ENCODE measurements around the gene PLXNA2. TPM values are rescaled to one million over a fixed set of nuclear protein-coding genes. Genes with fewer than 3 reads are reported as not detected.

PLXNA2 gene
- total RNA-seq, 1 experiment from 2014 or later, result 0.89 TPM

DNA sequence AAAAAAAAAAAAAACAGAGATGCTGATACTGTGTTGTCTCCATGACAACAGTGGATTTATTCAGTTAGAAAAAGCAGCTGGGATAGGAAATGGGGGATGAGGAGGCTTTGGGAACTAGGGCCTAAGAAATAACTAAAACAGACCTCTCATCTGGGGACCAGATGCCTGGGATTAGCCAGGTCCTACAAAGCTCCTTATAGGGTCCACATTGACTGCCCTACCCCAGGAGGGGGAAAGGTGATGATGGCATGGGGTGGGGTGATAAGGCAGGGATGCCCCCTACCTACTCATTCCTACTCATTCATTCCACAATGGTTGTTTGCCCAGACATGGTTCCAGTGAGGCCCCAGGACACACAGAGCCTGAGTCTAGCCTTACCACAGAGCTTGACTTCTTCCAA, 131.2 kb downstream of the PLXNA2 start:
- RAD21 ChIA-PET (ENCODE audit: low non-redundant PET in 1 of 2, low total read pairs in 2 of 2, uncharacterized antibody in 2 of 2, unreplicated experiment in 2 of 2), result no interaction called here
- H2AFZ ChIP-seq (ENCODE audit: low read depth, low read length, poor library complexity, severe bottlenecking), result no peak overlapping the region
- POLR2A ChIA-PET, result no interaction called here
- H3K4me1 ChIP-seq (ENCODE audit: control insufficient read depth in 1 of 2, insufficient read depth in 2 of 2, low read length in 2 of 2), result peaks cover 0 to 5% of the 10 kb centered on the region in 2 experiments; a peak in 2 of 4 replicates
- no peaks in the 10 kb centered on the region for H3K9me2 ChIP-seq (ENCODE audit: insufficient read depth)
- TF ChIP-seq, protein P1, sequence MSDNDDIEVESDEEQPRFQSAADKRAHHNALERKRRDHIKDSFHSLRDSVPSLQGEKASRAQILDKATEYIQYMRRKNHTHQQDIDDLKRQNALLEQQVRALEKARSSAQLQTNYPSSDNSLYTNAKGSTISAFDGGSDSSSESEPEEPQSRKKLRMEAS (IDR thresholded peaks at IDR 0.05), result no peak
- TF ChIP-seq, protein P2, sequence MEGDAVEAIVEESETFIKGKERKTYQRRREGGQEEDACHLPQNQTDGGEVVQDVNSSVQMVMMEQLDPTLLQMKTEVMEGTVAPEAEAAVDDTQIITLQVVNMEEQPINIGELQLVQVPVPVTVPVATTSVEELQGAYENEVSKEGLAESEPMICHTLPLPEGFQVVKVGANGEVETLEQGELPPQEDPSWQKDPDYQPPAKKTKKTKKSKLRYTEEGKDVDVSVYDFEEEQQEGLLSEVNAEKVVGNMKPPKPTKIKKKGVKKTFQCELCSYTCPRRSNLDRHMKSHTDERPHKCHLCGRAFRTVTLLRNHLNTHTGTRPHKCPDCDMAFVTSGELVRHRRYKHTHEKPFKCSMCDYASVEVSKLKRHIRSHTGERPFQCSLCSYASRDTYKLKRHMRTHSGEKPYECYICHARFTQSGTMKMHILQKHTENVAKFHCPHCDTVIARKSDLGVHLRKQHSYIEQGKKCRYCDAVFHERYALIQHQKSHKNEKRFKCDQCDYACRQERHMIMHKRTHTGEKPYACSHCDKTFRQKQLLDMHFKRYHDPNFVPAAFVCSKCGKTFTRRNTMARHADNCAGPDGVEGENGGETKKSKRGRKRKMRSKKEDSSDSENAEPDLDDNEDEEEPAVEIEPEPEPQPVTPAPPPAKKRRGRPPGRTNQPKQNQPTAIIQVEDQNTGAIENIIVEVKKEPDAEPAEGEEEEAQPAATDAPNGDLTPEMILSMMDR (IDR thresholded peaks at IDR 0.05 in 2 of 3, conservative IDR thresholded peaks at IDR 0.05 in 1 of 3; ENCODE audit: borderline replicate concordance in 1 of 3, insufficient read depth in 1 of 3, low read depth in 2 of 3, low read length in 2 of 3), result no peak
- TF ChIP-seq EGR1 (IDR thresholded peaks at IDR 0.05; ENCODE audit: low read depth), result no peak
- TF ChIP-seq JUND (IDR thresholded peaks at IDR 0.05), result no peak
- TF ChIP-seq, protein P3, sequence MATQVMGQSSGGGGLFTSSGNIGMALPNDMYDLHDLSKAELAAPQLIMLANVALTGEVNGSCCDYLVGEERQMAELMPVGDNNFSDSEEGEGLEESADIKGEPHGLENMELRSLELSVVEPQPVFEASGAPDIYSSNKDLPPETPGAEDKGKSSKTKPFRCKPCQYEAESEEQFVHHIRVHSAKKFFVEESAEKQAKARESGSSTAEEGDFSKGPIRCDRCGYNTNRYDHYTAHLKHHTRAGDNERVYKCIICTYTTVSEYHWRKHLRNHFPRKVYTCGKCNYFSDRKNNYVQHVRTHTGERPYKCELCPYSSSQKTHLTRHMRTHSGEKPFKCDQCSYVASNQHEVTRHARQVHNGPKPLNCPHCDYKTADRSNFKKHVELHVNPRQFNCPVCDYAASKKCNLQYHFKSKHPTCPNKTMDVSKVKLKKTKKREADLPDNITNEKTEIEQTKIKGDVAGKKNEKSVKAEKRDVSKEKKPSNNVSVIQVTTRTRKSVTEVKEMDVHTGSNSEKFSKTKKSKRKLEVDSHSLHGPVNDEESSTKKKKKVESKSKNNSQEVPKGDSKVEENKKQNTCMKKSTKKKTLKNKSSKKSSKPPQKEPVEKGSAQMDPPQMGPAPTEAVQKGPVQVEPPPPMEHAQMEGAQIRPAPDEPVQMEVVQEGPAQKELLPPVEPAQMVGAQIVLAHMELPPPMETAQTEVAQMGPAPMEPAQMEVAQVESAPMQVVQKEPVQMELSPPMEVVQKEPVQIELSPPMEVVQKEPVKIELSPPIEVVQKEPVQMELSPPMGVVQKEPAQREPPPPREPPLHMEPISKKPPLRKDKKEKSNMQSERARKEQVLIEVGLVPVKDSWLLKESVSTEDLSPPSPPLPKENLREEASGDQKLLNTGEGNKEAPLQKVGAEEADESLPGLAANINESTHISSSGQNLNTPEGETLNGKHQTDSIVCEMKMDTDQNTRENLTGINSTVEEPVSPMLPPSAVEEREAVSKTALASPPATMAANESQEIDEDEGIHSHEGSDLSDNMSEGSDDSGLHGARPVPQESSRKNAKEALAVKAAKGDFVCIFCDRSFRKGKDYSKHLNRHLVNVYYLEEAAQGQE (IDR thresholded peaks at IDR 0.05; ENCODE audit: low read depth), result no peak
- H3K79me2 ChIP-seq (ENCODE audit: insufficient read depth, low read length), result no peaks in the 10 kb centered on the region
- H3K27ac ChIP-seq (ENCODE audit: low read depth, low read length), result no peak overlapping the region
- DNase-seq (ENCODE audit: low read depth, low spot score) (no peak), ATAC-seq (no peak)
- no peaks in the 10 kb centered on the region for H4K20me1 ChIP-seq (ENCODE audit: insufficient read depth)
- H3K4me2 ChIP-seq (ENCODE audit: low read length), result no peak overlapping the region
- H3K9me3 ChIP-seq (ENCODE audit: control insufficient read depth in 1 of 2, insufficient read depth in 1 of 2, low read depth in 1 of 2, low read length in 2 of 2), result no peaks in the 10 kb centered on the region
- intact Hi-C loops (cut with micrococcal nuclease), result no loop called here
- H3K4me3 ChIP-seq (replicated peaks in 1 of 2; ENCODE audit: low read depth in 1 of 2, low read length in 2 of 2), result no peak overlapping the region
- CTCF ChIA-PET, result interaction anchor here (2.2 kb wide), 1 partner anchor 19 kb away, joined by 9 read pairs; no protein-coding TSS in a partner anchor
- peaks cover 6% of the 10 kb centered on the region for H3K27me3 ChIP-seq (ENCODE audit: insufficient read depth, low read length)
- no peaks in the 10 kb centered on the region for H3K36me3 ChIP-seq (ENCODE audit: control insufficient read depth in 1 of 2, insufficient read depth in 2 of 2, low read length in 2 of 2)
- H3K9ac ChIP-seq (ENCODE audit: low read length), result no peak overlapping the region
- no TSS peak for BruUV-seq (replicated peaks)

All from HCT116 (cell line).